Ammon's horn (tissue), 1 donor: ENCODE measurements around the gene PHACTR1.

Experiments used
- DNase-seq: peaks from one replicate; pipeline ENCODE4 v3.0.0-alpha.2; 2016; ENCODE audit warnings: low spot score

PHACTR1 gene

DNA sequence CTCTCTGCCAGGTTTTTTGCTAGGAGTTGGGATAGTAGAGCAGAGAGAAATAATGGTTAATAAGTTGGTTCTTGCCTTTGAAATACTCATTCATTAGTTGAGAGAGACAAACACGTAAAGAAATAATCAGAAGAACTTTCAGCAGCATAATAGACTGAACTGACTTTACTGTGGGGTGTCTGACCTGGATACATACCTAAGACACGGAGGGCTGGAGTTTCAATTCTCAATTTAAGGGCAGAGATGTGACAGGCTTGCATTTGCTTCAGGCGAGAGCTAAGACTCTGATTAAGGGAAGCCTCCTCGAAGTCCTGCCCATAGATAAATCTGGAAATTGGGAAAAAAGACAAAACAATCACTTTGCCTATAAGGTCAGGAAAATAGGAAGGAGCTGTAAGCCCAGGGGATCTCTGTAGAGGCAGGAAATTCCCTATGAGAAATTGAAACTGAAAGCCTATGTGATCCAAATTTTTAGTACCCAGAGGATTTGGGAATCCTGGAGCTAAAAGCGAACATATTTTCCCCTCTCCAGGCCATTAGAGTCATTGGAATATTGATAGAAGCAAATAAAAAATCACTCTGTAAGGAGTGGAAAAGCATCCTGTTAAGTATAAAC, 276.8 kb downstream of the PHACTR1 start:
- DNase-seq: no peak

DNA sequence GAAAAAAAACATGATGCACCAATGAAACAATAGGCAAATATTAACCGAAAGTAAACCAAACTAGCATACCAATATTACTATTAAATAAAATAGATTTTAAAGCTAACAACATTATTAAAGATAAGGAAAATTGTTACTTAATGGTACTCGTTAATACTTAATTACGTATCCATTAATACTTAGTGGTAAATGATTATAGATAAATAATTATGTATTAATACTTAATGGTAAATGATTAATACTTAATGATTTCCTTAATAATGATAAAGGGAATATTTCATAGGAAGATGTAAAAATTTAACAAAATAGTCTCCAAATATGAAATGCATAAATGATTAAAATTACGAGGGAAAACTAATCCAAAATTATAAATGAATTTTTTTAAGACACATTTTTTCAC, 278.9 kb downstream of the PHACTR1 start:
- no peak for DNase-seq

- no peak for DNase-seq
Measured at GRCh38 chr6:13000537-13000936, 284.0 kb downstream of the PHACTR1 start.

GRCh38 chr6:13001927-13002326, 285.4 kb downstream of the PHACTR1 start:
- DNase-seq: no peak

GRCh38 chr6:13004601-13005000, 288.0 kb downstream of the PHACTR1 start:
- DNase-seq: no peak

DNA sequence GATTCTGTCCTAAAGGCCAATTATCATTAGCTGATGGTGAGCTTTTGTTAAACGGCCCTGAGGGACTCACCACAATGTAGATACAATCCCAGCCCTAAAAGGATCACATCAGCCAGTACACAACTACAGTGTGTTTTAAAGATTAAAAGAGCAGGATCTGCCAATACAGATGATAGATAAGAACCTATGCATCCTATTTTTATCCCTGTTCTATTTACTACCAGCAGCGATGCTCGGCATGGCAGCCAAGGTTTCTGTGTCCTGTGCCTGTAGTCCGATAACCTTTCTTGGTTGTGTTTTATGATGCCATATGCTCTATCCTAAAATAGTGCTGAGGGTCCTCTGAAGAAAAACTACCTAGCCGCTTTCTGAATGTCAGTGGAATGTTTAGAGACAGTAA, 289.4 kb downstream of the PHACTR1 start:
- no peak for DNase-seq

GRCh38 chr6:13006578-13007300, 290.2 kb downstream of the PHACTR1 start:
- DNase-seq: no peak

DNA sequence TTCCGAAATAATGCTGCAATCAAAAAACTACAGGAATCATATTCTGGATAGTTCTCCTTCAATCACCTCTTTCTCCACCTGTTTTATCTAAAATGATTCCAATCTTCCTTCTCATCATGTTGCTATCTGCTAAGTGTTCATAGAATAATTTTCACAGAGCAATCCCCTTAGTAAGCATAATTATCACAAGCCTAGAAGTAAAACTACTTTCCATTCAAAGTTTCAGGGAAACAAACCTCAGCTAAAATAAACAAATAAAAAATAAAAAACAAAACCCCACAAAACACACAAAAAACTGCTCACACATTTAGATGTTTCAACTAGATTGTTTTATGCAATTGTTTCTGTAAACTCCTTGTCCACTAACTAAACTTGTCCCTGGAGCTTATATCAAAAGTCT, 291.2 kb downstream of the PHACTR1 start:
- no peak for DNase-seq

- no peak for DNase-seq
Measured at GRCh38 chr6:13009031-13009430, 292.5 kb downstream of the PHACTR1 start.

GRCh38 chr6:13009461-13009860, 292.9 kb downstream of the PHACTR1 start:
- DNase-seq: no peak

GRCh38 chr6:13011612-13012146, 295.1 kb downstream of the PHACTR1 start:
- DNase-seq: no peak

DNA sequence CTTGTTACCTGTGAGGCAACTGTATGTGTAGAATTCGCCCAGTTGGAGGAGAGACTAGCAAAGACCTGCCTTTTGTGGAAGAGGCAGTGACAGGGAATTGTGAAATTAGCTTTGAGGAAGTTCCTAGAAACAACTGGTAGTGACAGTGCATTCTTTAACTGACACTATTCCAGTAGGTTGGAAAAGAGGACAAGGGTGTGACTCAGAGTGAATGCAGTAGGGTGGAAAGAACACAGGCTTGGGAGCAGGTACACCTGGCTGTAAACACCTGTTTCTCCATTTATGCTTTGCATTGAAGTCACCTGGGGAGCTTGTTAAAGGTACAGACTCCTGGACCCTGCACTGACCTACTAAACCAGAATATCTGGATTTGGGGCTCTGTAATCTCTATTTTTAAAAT, 295.7 kb downstream of the PHACTR1 start:
- no peak for DNase-seq

- peak; percentile 38 for DNase-seq
Measured at GRCh38 chr6:13012977-13013680, 296.6 kb downstream of the PHACTR1 start.

DNA sequence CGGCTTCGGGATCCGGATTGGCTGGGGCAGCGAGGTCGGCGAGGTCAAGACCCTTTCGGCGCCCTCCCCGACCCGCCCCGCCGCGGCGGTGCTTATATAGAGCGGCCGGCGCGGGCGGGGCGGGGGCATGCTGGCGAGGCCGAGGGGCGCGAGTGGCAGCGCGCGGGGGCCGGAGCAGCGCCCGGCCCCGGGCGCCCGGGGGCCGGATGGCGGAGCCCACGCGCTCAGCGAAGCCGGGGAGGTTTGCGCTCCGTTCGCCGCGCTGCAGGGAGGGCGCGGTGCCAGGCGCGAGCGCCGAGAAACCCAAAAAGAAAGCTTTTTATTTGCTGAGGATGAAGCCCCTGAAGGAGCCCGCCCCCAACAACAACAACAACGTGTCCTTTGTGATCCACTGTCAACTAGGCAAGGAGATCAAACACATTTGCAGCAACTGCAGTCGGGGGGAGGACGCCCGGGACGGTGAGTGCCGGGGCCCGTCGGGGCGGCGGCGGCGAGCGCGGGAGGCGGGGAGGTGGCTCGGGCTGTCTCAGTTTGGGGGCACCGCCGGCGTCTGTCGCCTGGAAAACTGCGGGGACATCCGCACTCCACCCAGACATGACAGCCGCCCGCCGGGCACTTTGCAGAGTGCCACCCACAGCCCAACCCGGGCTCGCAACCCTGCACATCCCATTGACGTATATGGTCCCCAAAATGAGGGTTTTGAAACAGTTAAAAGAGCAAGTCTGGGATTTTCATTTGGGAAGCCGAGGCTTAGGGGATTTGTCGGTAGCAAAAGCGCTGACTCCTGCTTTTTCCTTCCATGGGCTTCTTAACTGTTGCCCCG, 297.3 kb downstream of the PHACTR1 start:
- DNase-seq: no peak

GRCh38 chr6:13014504-13015378, 298.2 kb downstream of the PHACTR1 start:
- peak; percentile 31 for DNase-seq

- no peak for DNase-seq
Measured at GRCh38 chr6:13015379-13015681, 298.8 kb downstream of the PHACTR1 start.

- DNase-seq: no peak
Measured at GRCh38 chr6:13024616-13025015, 308.0 kb downstream of the PHACTR1 start.

- no peak for DNase-seq
Measured at GRCh38 chr6:13025893-13026499, 309.4 kb downstream of the PHACTR1 start.

- DNase-seq: peak; percentile 40
Measured at GRCh38 chr6:13026557-13026956, 310.0 kb downstream of the PHACTR1 start.

DNA sequence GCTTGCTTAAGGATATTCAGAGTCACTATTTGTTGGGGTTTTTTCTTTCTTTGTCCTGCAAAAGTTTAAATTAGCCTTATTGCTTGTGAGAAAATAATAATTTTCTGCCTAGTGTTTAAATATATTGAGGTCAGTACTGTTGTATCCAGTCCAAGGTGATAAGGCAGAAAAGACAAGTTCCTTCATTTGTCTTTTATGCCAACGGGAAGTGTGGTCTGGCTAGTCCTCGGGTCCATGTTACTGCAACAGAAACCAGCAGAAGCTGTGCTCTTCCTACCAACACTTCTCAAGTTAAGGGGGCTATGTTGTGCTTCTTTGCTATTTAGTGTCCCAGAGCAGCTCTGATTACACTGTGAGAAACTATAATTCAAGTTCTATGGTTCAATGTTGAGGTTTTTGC, 310.6 kb downstream of the PHACTR1 start:
- no peak for DNase-seq

DNA sequence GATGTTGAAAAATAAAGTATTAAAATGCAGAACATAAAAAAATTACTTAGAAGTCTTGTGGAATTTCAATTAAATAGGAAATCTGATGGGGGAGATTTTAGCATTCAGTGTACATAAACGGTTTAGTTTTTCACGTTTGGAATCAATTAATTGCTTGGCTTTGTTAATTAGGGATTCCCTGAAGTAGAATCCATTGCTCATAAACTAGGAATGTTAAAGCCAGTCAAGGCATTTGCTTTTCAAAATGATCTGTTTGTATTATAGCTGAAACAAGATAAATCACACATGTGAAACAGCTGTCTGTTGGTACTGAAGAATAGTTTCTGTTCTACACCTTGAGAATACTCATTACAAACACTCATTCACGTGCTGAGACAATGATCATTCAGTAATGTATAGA, 313.8 kb downstream of the PHACTR1 start:
- DNase-seq: no peak
